Hindlimb muscle (tissue), 1 donor: ENCODE measurements around the gene ZSWIM7. TPM values are rescaled to one million over a fixed set of nuclear protein-coding genes. Genes with fewer than 3 reads are reported as not detected.
"Not testable (repeated sequence)": the region's sequence is repeated elsewhere in the genome, so short reads cannot be mapped to it uniquely, and the experiment has no call there.

Source experiments
- DNase-seq: peaks from one replicate; pipeline ENCODE4 v3.0.0-alpha.2; 2013
- polyA plus RNA-seq: library from polyadenylated mRNA; unstranded; fragments of 120-200 nt; gene quantifications from one replicate; pipeline ENCODE4 v1.2.1, GENCODE V29; 2013; ENCODE audit not compliant: insufficient read length

Gene ZSWIM7
- polyA plus RNA-seq, 1 donor, result 41.8 TPM

DNA sequence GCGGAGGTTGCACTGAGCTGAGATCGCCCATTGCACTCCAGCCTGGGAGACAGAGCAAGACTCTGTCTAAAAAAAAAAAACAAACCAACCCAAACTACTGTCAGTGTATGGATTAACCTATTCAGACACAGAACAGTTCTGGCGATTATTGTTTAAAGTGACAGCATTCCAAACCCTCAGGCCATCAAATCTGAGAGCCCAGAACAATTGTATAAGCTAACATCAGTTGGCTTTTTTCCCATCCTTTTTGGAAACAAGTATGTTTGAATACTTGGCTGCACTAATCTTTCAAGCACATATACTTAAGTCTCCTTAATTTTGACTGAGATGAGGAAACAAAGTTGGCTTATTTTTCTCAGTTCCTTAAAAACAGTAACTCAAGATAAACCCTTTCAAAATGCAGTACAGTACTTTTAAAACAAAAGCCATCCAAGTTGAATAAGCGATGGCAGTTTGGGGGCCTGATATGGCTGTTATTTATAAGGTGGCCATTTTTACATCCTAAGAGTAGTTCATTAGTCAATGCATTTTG is 1.4 kb downstream of the ZSWIM7 start:
- no peak for DNase-seq

DNA sequence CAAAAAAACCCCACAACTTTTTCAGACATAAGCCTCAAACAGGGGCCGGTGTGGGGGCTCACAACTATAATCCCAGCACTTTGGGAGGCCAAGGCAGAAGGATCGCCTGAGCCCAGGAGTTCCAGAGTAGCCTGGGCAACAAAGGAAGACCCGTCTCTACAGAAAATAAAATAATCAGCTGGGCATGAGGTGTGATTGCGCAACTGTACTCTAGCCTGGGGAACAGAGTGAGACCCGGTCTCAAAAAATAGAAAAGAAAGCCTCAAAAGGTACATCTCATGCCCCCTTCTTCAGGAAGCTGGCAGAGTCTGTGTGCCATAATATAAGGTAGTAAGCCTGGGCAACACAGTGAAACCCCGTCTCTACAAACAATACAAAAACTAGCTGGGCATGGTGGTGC is 3.2 kb downstream of the ZSWIM7 start:
- DNase-seq, result no peak

DNA sequence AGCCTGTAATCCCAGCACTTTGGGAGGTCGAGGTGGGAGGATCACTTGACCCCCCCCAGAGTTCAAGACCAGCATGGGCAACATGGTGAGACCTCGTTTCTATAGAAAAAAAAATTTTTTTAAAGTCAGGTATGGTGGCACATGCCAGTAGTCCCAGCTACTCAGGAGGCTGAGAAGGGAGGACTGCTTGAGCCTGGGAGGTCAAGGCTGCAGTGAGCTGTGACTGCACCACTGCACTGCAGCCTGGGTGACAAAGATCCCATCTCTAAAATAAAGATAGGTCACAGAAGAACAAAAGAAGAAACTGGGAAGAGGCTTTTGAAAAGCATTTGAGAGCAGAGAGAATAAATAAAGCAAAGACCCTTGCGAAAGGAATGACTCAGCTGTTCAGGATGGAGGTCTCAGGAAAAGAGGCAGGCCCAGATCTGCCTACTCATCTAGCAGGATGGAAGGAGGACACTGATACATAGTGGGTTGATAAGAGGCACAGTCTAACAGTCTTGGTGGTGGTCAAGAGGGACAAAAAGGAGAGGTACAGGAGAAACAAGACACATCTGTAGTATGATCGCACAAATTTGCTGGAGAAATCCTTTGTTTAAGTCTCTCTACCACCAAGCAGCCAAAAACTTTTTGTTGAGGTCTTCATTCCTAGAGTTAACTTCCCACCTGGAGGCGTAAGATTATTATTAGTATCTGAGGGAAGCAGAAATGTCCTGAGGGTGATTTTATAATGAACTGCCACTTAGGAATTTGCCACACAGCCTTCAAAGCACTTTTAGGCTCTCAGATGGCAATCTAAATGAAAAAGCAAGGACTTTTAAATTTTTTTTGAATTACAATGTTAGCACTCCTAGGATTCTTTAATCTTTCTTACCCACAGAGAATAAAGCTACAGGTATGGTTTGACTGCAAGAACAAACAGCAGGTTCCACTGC is 17.6 kb downstream of the ZSWIM7 start:
- no peak for DNase-seq

DNA sequence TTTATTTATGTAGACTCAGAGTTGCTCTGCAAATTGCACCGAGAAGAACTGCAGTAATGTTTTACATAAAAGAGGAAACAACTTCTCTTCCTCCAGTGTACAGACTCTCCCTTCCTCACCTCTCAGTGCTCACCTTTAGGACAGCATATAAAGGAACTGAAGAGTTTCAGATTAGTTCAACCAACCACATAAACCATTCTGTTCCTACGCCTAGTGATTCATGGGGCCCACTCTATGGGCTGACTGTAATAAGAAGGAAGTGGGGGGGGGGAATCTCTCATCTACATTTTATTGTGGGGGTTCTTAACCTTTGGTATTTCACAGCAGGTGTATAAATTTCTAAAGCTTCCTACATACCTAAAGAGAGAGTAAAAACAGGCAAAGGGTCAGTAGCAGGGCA is 18.3 kb downstream of the ZSWIM7 start:
- no peak for DNase-seq

DNA sequence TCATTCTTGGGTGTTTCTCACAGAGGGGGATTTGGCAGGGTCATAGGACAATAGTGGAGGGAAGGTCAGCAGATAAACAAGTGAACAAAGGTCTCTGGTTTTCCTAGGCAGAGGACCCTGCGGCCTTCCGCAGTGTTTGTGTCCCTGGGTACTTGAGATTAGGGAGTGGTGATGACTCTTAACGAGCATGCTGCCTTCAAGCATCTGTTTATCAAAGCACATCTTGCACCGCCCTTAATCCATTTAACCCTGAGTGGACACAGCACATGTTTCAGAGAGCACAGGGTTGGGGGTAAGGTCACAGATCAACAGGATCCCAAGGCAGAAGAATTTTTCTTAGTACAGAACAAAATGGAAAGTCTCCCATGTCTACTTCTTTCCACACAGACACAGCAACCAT is 20.5 kb downstream of the ZSWIM7 start:
- DNase-seq, result not testable (repeated sequence)

DNA sequence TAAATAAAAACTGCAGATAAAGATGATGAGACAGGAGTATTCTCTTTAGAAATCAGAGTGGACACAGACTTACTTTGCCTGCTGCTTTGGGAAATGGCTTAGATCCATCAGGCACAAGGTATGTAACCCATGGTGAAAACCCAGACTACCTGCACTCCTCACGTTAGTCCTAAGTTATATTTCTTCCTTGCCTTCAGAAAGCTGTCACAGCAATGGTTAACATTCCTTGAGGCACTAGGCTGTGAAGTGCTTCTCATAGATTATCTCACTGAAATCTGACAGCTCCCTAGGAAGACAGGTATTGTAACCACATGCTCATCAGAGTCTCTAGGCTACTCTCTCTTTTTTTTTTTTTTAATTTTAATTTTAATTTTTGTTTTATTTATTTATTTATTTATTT is 20.9 kb downstream of the ZSWIM7 start:
- no peak for DNase-seq

DNA sequence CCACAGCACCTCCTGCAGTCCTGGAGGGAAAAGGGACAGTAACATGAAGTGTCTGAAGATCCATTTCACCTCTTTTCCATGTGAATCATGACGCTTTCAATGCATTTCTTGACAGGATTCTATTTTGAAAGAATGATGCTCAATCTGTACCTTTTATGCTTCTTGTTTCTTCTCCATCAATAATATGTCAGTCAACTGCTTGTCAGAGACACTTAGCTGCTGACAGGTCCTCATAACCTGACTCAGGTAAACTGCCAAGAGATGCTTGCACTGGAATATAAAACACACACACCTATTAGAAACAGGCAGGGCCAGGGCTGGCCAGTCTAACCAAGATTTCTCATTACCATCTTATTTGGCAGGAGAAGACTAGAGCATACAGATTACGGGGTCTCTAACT is 21.6 kb downstream of the ZSWIM7 start:
- no peak for DNase-seq

DNA sequence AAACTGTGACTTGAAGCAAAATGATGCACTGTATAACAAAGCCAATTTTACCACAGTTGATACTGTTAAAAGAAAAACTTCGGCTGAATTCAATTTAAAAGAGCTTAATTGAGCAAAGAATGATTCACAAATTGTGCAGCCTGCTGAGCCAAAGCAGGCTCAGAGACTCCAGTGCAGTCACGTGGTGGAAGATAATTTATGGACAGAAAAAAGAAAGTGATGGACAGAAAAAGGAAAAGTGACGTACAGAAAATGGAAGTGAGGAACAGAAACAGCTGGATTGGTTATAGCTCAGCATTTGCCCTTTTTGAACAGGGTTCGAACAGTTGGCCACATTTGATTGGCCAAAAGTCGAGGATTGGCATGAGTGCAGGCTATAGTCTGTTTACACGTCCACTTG is 25.7 kb downstream of the ZSWIM7 start:
- no peak for DNase-seq

DNA sequence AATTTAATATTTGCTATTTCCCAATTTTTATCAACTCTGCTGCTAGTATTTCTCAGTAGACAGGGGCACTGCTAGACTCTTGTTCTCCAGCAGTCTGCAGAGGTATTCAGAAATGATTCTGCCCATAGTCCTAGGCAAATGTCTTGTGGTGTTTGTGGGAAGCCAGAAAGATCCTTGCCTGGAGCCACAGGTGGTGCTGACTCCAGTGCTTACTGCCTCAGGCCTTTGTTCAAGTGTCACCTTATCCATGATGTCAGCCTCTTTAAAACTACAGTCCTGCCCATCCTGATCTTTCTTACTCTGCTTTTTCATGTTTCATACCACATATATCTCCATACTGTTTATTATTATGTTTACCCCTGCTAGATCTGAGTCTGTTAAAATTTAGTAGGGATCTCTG is 26.5 kb downstream of the ZSWIM7 start:
- DNase-seq, result no peak

DNA sequence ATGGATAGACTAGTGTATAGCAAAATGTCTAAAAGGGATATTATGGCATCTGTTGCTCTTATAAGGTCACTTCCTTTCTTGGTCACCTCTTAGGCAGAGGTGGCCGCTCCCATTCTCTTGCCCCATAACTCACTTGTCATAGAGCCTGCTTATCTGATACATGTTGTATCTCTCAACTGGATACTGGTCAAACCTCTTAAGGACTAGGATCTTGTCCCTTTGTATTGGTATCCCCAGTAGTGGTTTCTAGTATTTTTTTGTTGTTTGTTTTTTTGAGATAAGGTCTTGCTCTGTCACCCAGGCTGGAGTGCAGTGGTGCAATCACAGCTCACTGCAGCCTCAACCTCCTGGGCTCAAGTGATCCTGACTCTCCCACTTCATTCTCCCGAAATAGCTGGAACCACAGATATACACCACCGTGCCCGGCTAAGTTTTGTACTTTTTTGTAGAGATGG is 27.0 kb downstream of the ZSWIM7 start:
- no peak for DNase-seq

DNA sequence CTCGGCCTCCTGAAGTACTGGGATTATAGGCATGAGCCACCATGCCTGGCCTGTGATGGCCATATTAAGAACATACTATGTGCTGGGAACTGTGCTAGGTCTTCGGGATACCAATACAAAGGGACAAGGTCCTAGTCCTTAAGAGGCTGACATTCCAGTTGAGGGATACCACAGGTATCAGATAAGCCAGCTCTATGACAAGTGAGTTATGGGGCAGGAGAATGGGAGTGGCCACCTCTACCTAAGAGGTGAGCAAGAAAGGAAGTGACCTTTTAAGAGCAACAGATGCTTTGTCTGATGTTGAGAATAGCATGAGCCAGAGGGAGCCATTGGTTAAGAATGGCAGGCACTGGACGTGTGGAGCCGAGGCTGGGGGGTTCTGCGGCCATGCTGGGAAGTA is 27.6 kb downstream of the ZSWIM7 start:
- DNase-seq, result no peak

DNA sequence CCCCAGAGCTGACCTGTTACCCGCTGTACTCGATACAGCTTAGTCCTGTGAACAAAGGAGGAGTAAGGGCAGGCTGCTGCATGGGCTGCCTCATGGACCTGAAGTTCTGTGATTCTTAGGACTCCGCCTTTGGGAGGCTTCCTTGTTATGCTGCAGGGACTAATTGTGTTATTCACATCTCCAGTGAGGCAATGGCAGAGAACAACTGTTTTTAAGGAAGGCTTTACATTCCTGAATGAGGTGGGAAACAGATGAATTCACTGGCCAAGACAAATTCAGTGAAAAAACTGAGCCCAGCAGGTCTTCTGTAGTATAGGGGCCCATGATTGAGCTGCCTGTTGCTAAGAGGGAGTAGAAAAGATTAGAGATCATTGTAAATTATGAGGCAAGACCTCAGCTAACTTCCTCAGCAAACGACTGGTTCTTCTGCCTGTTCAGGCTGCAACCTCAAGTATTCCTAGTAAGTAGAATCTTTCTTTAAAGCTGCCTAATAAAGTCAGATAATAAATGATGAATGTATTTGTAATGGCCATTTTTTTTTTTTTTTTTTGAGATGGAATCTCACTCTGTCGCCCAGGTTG is 28.3 kb downstream of the ZSWIM7 start:
- DNase-seq, result no peak

DNA sequence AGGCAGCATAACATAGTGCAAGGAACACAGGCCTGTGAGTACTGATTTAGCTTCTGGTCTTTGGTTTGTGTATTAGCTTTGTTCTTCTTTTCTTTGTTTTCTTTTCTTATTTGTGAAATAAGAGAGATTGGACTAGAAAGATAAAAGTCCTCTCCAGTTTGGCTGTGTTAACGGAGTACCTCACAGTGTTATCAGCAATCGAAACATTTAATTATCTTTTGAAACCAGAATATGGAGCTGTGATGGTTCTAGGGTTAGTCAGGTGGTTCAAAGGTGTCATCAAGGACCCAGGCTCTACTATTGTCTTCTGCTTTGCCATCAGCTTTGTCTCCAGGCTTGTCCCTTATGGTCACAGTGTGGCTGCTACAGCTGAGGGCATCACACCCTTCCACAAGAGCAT is 29.0 kb downstream of the ZSWIM7 start:
- DNase-seq, result no peak

DNA sequence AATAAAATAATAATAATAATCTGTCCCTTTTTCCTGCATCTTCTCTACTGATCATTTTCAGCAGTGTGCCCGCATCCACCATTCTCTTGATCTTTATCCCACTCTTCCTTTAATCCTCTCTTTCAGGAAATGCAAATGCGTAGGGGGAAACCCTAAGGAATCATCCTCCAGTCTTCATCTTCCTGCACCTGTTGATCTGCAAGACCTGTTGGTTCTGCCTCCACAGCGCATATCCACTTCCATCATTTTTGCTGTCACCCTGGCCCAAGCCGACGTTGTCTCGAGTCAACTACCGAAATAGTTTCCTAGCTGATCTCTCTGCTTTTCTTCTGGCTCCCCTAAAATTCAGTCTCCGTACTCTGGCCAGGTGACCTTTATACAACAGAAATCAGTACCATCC is 30.0 kb downstream of the ZSWIM7 start:
- no peak for DNase-seq

DNA sequence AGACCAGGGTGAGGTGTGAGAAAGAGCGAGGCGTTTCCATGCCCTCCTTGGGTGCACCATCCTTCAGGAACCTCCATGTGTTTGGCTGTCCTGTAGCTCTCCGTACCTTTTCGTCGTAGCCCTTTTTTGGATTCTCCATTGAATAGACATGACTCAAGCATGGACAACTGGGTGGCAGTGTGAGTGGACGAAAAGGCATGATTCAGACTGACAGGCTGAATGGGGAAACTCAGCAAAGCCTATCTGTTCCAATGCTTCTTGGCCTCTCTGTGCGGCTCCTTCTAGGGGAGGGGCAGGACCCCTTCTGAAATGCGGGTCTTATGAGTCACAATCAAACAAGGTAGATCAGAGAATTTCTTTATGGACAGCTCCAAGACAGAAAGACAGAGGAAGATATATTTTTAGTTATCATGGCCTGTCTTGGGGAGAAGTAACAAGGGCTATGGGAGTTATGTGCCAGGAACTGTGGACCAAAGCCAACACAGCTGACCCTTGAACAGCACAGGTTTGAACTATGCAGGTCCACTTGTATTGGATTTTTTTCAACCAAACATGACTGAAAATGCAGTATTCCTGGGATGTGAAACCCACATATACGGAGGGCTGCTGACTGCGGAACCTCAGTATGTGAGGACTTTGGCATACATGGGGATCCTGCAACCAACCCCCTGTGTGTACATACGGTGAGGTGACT is 31.7 kb downstream of the ZSWIM7 start:
- no peak for DNase-seq

DNA sequence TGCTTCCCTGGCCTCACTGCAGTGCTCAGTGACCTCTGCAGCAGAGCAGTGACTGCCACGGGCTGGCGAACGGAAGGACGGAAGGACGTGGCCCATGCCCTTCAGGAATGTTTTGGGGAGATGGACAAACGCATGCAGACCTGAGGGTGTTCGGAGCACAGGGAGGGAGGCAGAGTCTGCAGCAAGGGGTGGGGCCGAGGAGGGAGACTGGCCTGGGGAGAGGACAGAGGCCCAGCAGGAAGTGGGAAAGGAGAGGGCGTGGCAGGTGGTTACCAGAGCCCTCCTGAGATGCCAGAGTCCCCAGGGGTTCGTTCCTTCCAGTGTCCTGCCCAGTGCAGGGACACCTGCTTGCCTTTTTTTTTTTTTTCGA is 32.6 kb downstream of the ZSWIM7 start:
- DNase-seq, result no peak

DNA sequence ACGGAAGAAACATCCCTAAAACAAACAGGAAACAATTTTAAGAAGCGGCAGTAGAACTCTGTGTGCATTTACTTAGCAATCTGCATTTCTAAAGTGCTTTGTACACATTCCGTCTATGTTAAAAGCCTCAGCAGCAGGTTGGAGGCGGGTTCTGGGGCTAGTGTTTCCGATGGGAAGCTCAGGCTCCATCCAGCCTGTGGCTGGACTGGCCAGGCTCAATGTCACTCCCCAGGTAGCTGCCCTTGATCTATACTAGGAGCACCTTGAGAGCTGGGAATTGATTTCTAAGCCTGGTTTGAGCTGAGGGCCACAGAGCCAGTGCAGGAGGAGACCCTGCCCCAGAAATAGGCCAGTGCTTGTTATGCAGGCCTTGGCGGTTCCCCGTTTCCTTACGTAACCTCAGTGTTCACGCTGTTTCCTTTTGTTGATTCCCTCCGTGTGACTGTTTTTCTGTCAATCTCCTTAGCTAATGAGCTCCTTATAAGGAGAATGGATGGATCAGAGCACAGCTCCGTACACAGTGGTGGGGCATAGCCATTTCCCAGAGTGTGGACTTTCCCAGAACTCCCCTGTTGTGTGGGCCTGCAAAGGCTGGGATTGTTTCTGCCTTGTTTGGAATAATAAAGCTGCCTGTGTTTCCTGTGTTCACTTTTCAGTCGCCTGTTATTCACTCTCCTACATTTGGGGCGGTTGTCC is 33.2 kb downstream of the ZSWIM7 start:
- no peak for DNase-seq

DNA sequence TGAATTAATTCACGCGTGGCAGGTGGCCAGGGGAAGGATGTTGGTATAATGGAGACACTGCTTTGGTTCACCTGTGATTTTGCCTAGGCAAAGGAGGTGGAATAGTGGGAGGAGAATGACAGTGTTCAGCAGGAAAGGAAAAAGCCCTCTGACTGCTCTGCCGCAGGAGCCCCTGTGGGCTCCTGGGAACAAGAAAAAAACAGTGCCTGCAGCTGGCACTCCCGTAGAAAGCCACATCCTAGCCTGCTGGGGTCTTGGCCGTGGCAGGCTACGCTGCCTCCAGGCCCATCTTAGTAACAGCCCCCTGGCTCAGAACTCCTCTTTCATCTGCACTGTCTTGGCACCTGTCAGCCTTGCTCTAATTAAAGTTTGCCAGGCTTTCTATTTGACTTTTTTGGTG is 34.0 kb downstream of the ZSWIM7 start:
- DNase-seq, result no peak

DNA sequence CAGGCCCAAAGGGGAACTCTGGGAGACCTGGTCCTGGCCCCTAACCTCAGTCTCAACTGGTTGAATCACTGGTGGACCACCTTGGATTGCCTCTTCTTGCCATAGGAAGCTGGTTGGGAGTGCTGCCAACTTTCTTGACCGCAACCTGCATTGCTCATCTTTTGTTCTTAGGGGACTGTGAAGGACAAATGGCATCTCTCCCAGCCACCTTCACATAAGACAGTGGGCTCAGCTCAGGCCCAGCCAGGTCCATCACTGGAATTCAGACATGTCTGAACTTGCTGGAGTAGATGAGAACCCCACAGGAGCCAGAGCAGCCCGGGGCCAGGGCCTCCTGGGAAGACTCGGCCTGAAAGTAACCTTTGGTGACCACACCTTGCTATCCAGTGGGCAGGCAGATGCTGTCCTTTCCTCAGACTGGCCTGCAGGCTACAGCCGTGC is 35.8 kb downstream of the ZSWIM7 start:
- DNase-seq, result no peak

DNA sequence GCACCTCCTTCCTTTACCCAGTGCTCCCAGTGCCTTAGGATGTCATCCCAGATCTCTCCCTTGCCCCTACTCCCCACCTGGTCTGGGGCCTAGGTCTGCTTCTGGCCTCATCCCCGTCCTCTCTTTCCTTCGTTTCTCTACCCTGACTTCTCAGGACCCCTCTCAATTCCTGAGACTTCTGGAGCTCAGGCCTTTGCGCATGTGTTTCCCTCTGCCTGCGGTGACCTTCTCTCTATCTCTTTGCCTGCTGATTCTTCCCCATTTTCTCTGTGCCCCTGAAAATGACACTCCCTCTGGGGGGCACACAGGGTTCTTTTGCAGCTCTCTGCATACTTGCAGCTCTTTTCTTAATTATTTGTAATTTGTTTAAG is 41.0 kb downstream of the ZSWIM7 start:
- no peak for DNase-seq

DNA sequence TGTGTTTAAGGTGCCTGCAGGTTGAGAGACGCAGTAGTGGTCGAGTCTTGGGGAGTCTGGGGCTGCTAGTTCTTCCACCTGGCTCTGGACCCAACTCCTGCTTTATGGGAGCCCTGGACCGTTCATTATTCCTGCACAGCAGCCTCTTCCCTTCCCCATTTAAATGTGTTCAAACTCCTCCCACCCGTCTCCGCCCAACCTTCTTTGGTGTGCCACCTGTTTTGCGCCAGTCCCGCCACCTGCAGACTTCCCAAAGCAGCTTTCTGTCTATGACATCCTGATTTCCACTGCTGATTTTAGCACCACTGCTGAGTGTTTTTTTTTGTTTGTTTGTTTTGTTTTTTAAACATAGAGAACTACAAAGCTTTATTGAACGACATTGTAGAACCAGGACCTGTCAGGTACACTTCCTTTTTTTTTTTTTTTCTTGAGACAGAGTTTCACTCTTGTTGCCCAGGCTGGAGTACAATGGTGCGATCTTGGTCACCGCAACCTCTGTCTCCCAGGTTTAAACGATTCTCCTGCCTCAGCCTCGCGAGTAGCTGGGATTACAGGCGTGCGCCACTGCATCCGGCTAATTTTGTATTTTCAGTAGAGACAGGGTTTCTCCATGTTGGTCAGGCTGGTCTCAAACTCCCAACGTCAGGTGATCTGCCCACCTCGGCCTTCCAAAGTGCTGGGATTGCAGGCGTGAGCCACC is 41.7 kb downstream of the ZSWIM7 start:
- no peak for DNase-seq

DNA sequence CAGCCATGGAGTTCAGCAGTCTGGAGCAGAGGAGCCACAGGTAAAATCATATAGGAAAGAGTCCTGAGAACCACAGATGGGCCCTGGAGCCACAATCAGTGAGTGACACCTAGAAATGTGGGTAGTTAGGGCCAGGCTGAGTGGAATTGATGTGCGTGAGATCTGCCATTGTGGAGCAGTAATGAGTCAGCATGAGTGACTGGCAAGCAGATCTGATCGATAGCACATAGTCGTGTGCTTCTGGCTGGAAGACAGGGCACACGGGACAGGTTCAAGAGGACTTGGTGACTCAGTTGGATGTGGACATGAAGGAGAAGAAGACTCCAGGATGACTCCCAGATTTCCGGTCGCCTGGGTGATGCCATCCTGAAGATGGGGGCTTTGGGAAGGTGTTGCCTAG is 42.3 kb downstream of the ZSWIM7 start:
- DNase-seq, result no peak
